IMR-90 (cell line): ENCODE results near the gene NT5DC1. TPM values are rescaled to one million over a fixed set of nuclear protein-coding genes. Genes with fewer than 3 reads are reported as not detected.

Experiments
- ATAC-seq: fragments of 200-7000 bp; cut with Tn5 transposase; 2 replicates; pipeline ENCODE4 v1.9.1; 2020; ENCODE audit warnings: low read depth, mild to moderate bottlenecking, moderate library complexity
- BruUV-seq: library from RNA; stranded (reverse); fragments of 400-500 nt; replicated peaks from 2 replicates; lab custom pipeline; 2021; lab: Mats Ljungman, UMichigan
- CTCF ChIA-PET: fragments of 300-600 bp; formaldehyde crosslinking; extraction: SDS; loops from one replicate; lab custom pipeline; 2021; ENCODE audit warnings: antibody characterized with exemption; lab: Yijun Ruan, JAX
- POLR2A ChIA-PET: fragments of 300-600 bp; sonication (Branson Sonifier 250); formaldehyde crosslinking; loops from one replicate; lab custom pipeline; 2022; ENCODE audit warnings: antibody characterized with exemption; ENCODE audit not compliant: unreplicated experiment; lab: Charles Lee
- DNase-seq: peaks from one replicate; pipeline ENCODE4 v3.0.0; 2013
- H2AFZ ChIP-seq: replicated peaks from 2 replicates; pipeline ENCODE3; 2013; ENCODE audit warnings: low read length, mild to moderate bottlenecking; ENCODE audit not compliant: poor library complexity
- H2AK5ac ChIP-seq: 2 replicates; pipeline ENCODE4 v1.6.1; 2013; ENCODE audit warnings: low read depth, low read length, inconsistent platforms
- H2AK9ac ChIP-seq: replicated peaks from 2 replicates; pipeline ENCODE3; 2013; ENCODE audit warnings: mild to moderate bottlenecking, low read depth, low read length, moderate library complexity; ENCODE audit not compliant: poor library complexity
- H2BK120ac ChIP-seq: 2 replicates; pipeline ENCODE4 v1.6.1; 2013; ENCODE audit warnings: low read depth, low read length, inconsistent platforms
- H2BK15ac ChIP-seq: 3 replicates; pipeline ENCODE4 v1.6.1; 2013; ENCODE audit warnings: low read depth, low read length, inconsistent platforms
- H2BK20ac ChIP-seq: 2 replicates; pipeline ENCODE4 v1.6.1; 2013; ENCODE audit warnings: low read depth, mild to moderate bottlenecking, inconsistent platforms, low read length, moderate library complexity
- H2BK5ac ChIP-seq: 2 replicates; pipeline ENCODE4 v1.6.1; 2013; ENCODE audit warnings: mild to moderate bottlenecking, low read depth, low read length, inconsistent platforms; ENCODE audit not compliant: poor library complexity, severe bottlenecking
- H3K14ac ChIP-seq: replicated peaks from 2 replicates; pipeline ENCODE4 v1.6.1; 2013; ENCODE audit warnings: low read depth, low read length, inconsistent platforms
- H3K18ac ChIP-seq: 2 replicates; pipeline ENCODE4 v1.6.1; 2013; ENCODE audit warnings: low read depth, low read length, control low read depth
- H3K23ac ChIP-seq: 2 replicates; pipeline ENCODE4 v1.6.1; 2013; ENCODE audit warnings: low read depth, low read length, inconsistent platforms
- H3K27ac ChIP-seq: 2 replicates; pipeline ENCODE4 v1.5.1; 2013; ENCODE audit warnings: mild to moderate bottlenecking, control low read depth, low read length; ENCODE audit not compliant: insufficient read depth
- H3K27me3 ChIP-seq: 2 replicates; pipeline ENCODE4 v1.6.1; 2013; ENCODE audit warnings: low read length; ENCODE audit not compliant: control insufficient read depth, insufficient read depth
- H3K36me3 ChIP-seq: 2 replicates; pipeline ENCODE4 v1.6.1; 2013; ENCODE audit warnings: low read length, mixed read lengths; ENCODE audit not compliant: control insufficient read depth, insufficient read depth
- H3K4ac ChIP-seq: 2 replicates; pipeline ENCODE4 v1.6.1; 2013; ENCODE audit warnings: low read depth, low read length, inconsistent platforms
- H3K4me1 ChIP-seq: 2 replicates; pipeline ENCODE4 v1.6.1; 2013; ENCODE audit warnings: low read length, mixed read lengths; ENCODE audit not compliant: control insufficient read depth, insufficient read depth
- H3K4me2 ChIP-seq: 2 replicates; pipeline ENCODE4 v1.6.1; 2013; ENCODE audit warnings: low read depth, mild to moderate bottlenecking, control low read depth, low read length, moderate library complexity
- H3K4me3 ChIP-seq: 2 replicates; pipeline ENCODE4 v1.5.1; 2013; ENCODE audit warnings: low read depth, mild to moderate bottlenecking, control low read depth, low read length, moderate library complexity; ENCODE audit not compliant: insufficient read depth
- H3K56ac ChIP-seq: 2 replicates; pipeline ENCODE4 v1.6.1; 2013; ENCODE audit warnings: low read length, inconsistent platforms; ENCODE audit not compliant: insufficient read depth; ENCODE audit errors: extremely low read depth
- H3K79me1 ChIP-seq, 2 experiments: 2 replicates each; pipeline ENCODE4 v1.6.1; 2013; ENCODE audit warnings: low read length in 2 of 2, inconsistent platforms in 1 of 2, low read depth in 1 of 2
- H3K9ac ChIP-seq: 2 replicates; pipeline ENCODE4 v1.6.1; 2013; ENCODE audit warnings: low read depth, low read length, control low read depth
- H3K9me1 ChIP-seq: 2 replicates; pipeline ENCODE4 v1.6.1; 2013; ENCODE audit warnings: low read length, inconsistent platforms; ENCODE audit not compliant: insufficient read depth
- H3K9me3 ChIP-seq: 2 replicates; pipeline ENCODE4 v1.6.1; 2013; ENCODE audit warnings: low read length; ENCODE audit not compliant: control insufficient read depth, insufficient read depth
- H4K20me1 ChIP-seq: 2 replicates; pipeline ENCODE4 v1.6.1; 2013; ENCODE audit warnings: low read length, inconsistent platforms; ENCODE audit not compliant: insufficient read depth
- H4K5ac ChIP-seq: 2 replicates; pipeline ENCODE4 v1.6.1; 2013; ENCODE audit warnings: mild to moderate bottlenecking, low read depth, low read length, control low read depth
- H4K8ac ChIP-seq, 2 experiments: 2 replicates each; pipeline ENCODE4 v1.6.1; 2013; ENCODE audit warnings: low read depth in 2 of 2, low read length in 2 of 2, control low read depth in 1 of 2, inconsistent platforms in 1 of 2
- H4K91ac ChIP-seq: 2 replicates; pipeline ENCODE4 v1.6.1; 2013; ENCODE audit warnings: low read depth, low read length, inconsistent platforms; ENCODE audit not compliant: insufficient read depth
- BHLHE40 ChIP-seq: fragments of 150-350 bp; IDR thresholded peaks from 2 replicates; pipeline ENCODE4 v1.6.1; 2016; ENCODE audit warnings: mild to moderate bottlenecking, low read depth, low read length
- CHD1 ChIP-seq: IDR thresholded peaks from 2 replicates; pipeline ENCODE4 v1.6.1; 2012; ENCODE audit warnings: low read depth, low read length, improper control_type of control experiment
- CTCF ChIP-seq: conservative IDR thresholded peaks from 2 replicates; pipeline ENCODE4 v1.5.1; 2012; ENCODE audit warnings: mild to moderate bottlenecking, low read depth, low read length, improper control_type of control experiment
- ELK1 ChIP-seq: fragments of 150-350 bp; IDR thresholded peaks from 2 replicates; pipeline ENCODE4 v1.6.1; 2016; ENCODE audit warnings: low read depth, mild to moderate bottlenecking, low read length, moderate library complexity, borderline replicate concordance
- FOS ChIP-seq: fragments of 150-350 bp; IDR thresholded peaks from 2 replicates; pipeline ENCODE4 v1.6.1; 2016; ENCODE audit warnings: low read depth, low read length
- MAZ ChIP-seq: IDR thresholded peaks from 2 replicates; pipeline ENCODE4 v1.6.1; 2012; ENCODE audit warnings: low read depth, mild to moderate bottlenecking, low read length, improper control_type of control experiment, moderate library complexity, borderline replicate concordance
- NFE2L2 ChIP-seq: fragments of 150-350 bp; IDR thresholded peaks from 2 replicates; pipeline ENCODE4 v1.6.1; 2016; ENCODE audit warnings: low read depth, mild to moderate bottlenecking, low read length
- POLR2A ChIP-seq: IDR thresholded peaks from 2 replicates; pipeline ENCODE4 v1.6.1; 2012; ENCODE audit warnings: mild to moderate bottlenecking, low read depth, low read length
- RAD21 ChIP-seq: IDR thresholded peaks from 2 replicates; pipeline ENCODE4 v1.6.1; 2012; ENCODE audit warnings: low read length, improper control_type of control experiment
- RCOR1 ChIP-seq: IDR thresholded peaks from 2 replicates; pipeline ENCODE4 v1.6.1; 2012; ENCODE audit warnings: mild to moderate bottlenecking, low read length, improper control_type of control experiment; ENCODE audit not compliant: insufficient replicate concordance
- RFX5 ChIP-seq: IDR thresholded peaks from 2 replicates; pipeline ENCODE4 v1.8.0; 2012; ENCODE audit warnings: low read depth, mild to moderate bottlenecking, low read length, moderate library complexity
- SMC3 ChIP-seq: fragments of 150-350 bp; IDR thresholded peaks from 2 replicates; pipeline ENCODE4 v1.6.1; 2016; ENCODE audit warnings: low read depth, mild to moderate bottlenecking, antibody characterized with exemption, low read length, moderate library complexity
- USF2 ChIP-seq: fragments of 150-350 bp; IDR thresholded peaks from 2 replicates; pipeline ENCODE4 v1.6.1; 2017; ENCODE audit warnings: mild to moderate bottlenecking, antibody characterized with exemption, low read length, low read depth
- WGBS, 2 experiments: methylation state at CpG; one replicate each; pipeline versions ENCODE4 v1.1.5 to v1.1.7; 2013; ENCODE audit warnings: missing lambda C conversion rate in 2 of 2; ENCODE audit not compliant: insufficient read length in 1 of 2; ENCODE audit errors: extremely low coverage in 2 of 2; 5-methylcytosine and 5-hydroxymethylcytosine counted together
- dilution Hi-C: fragments of 300-500 bp; cut with HindIII; formaldehyde crosslinking; loops from one replicate; pipeline ENCODE4 v1.14.3; 2018; ENCODE audit warnings: low sequenced_read_pairs; ENCODE audit not compliant: unreplicated experiment
- in situ Hi-C: fragments of 300-500 bp; cut with MboI; formaldehyde crosslinking; loops from 3 replicates; pipeline ENCODE4 v1.14.3; 2019; ENCODE audit warnings: low sequenced_read_pairs, inconsistent platforms, mixed read lengths
- intact Hi-C: fragments of 100-400 bp; cut with micrococcal nuclease; formaldehyde crosslinking; loops from 2 replicates; pipeline ENCODE4 v1.10.0; 2022
- polyA plus RNA-seq, 3 experiments: library from polyadenylated mRNA; depleted of rRNA; stranded (reverse); fragments of >200 nt; gene quantifications; 2 replicates each; pipeline ENCODE4 v1.2.3, GENCODE V29; 2012; ENCODE audit warnings: low replicate concordance in 1 of 3
- total RNA-seq: library from RNA; depleted of rRNA; stranded (reverse); fragments of >200 nt; gene quantifications from 2 replicates; pipeline ENCODE4 v1.2.3, GENCODE V29; 2012

The NT5DC1 gene
- total and polyA plus RNA-seq, 2 of the 4 experiments (the other 2 are of a cell fraction): 11.7 to 16.8 TPM

DNA sequence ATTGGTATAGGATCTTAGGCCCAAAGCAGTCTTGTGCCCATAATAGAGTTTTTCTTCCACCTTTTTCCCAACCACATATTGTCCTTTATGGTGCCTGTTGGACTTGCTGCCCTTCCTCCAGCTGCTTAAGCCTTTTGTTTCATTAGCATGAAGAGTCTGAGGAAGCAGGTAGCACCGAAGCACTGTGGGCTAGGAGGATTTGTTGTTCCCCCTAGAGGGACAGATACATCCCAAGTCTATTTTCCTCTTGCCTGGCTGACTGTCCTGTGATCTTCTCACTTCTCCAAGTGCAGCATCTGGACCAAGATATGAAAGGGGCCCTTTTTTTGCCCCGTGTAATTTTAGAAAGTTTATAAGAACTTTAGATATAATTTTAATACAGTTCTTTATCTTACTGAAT lies 75.9 kb downstream of the NT5DC1 start:
- in situ Hi-C loops (no loop called here), dilution Hi-C loops (no loop called here), intact Hi-C loops (no loop called here)
- no peak overlapping the region for H4K8ac ChIP-seq
- H4K91ac ChIP-seq: no peak overlapping the region
- 0 out of 2 replicates have a peak, but pooled peaks cover 6% of the 10 kb centered on the region for H3K9me1 ChIP-seq
- no peak overlapping the region for H3K4ac ChIP-seq
- no peak overlapping the region for H3K18ac ChIP-seq
- ATAC-seq: no peak
- no peak overlapping the region for H3K4me3 ChIP-seq
- H3K14ac ChIP-seq: no peak overlapping the region
- no peak overlapping the region for H3K23ac ChIP-seq
- H2BK120ac ChIP-seq: no peak overlapping the region
- BruUV-seq: no TSS peak
- ChIA-PET CTCF (no interaction called here), POLR2A (no interaction called here)
- no peak overlapping the region for H2BK20ac ChIP-seq
- H2AK5ac ChIP-seq: no peak overlapping the region
- no peaks in the 10 kb centered on the region for H4K20me1 ChIP-seq
- TF ChIP-seq BHLHE40 (no peak), POLR2A (no peak), USF2 (no peak), ELK1 (no peak), MAZ (no peak), FOS (no peak), NFE2L2 (no peak), CTCF (no peak), RFX5 (no peak), SMC3 (no peak), RCOR1 (no peak), CHD1 (no peak), RAD21 (no peak)
- H3K79me1 ChIP-seq: no peaks in the 10 kb centered on the region
- H3K9me3 ChIP-seq: no peaks in the 10 kb centered on the region; the same call in 1 of the 2 replicates
- no peak overlapping the region for H4K5ac ChIP-seq
- no peak overlapping the region for H2AK9ac ChIP-seq
- no CpG with 5 or more reads among the region's 2 CpGs for WGBS, 2 experiments
- no peak overlapping the region for H2BK15ac ChIP-seq
- no peak for DNase-seq
- no peak overlapping the region for H2AFZ ChIP-seq
- H3K36me3 ChIP-seq: no peaks in the 10 kb centered on the region
- H3K27me3 ChIP-seq: no peaks in the 10 kb centered on the region
- no peaks in the 10 kb centered on the region for H3K4me1 ChIP-seq
- H3K56ac ChIP-seq: no peak overlapping the region
- H2BK5ac ChIP-seq: no peak overlapping the region
- no peak overlapping the region for H3K9ac ChIP-seq
- H3K4me2 ChIP-seq: no peak overlapping the region
- H3K27ac ChIP-seq: no peak overlapping the region
